Astrocyte of the cerebellum (primary cell): ENCODE measurements around the gene MYBPHL.

Experiments
- DNase-seq: peaks from one replicate; pipeline ENCODE4 v3.0.0-alpha.2; 2011; ENCODE audit warnings: low read depth
- H3K4me3 ChIP-seq: 2 replicates; pipeline ENCODE4 v1.5.1; 2011; ENCODE audit warnings: mild to moderate bottlenecking, low read depth, low read length, moderate library complexity
- in situ Hi-C: cut with HindIII; loops from 2 replicates; pipeline ENCODE4 v1.10.0; 2017; ENCODE audit warnings: low sequenced_read_pairs
- TF ChIP-seq, protein P1 (sequence below): IDR thresholded peaks from 2 replicates; pipeline ENCODE4 v1.5.1; 2012; ENCODE audit warnings: low read length, low read depth, moderate library complexity, mild to moderate bottlenecking; ENCODE audit errors: missing control alignments

Gene MYBPHL

GRCh38 chr1:109250454-109251276 is 56.1 kb downstream of the MYBPHL start:
- in situ Hi-C loops = no loop called here
- TF ChIP-seq, protein P1, sequence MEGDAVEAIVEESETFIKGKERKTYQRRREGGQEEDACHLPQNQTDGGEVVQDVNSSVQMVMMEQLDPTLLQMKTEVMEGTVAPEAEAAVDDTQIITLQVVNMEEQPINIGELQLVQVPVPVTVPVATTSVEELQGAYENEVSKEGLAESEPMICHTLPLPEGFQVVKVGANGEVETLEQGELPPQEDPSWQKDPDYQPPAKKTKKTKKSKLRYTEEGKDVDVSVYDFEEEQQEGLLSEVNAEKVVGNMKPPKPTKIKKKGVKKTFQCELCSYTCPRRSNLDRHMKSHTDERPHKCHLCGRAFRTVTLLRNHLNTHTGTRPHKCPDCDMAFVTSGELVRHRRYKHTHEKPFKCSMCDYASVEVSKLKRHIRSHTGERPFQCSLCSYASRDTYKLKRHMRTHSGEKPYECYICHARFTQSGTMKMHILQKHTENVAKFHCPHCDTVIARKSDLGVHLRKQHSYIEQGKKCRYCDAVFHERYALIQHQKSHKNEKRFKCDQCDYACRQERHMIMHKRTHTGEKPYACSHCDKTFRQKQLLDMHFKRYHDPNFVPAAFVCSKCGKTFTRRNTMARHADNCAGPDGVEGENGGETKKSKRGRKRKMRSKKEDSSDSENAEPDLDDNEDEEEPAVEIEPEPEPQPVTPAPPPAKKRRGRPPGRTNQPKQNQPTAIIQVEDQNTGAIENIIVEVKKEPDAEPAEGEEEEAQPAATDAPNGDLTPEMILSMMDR = no peak
- DNase-seq = no peak
- H3K4me3 ChIP-seq = no peak overlapping the region

GRCh38 chr1:109249654-109250401 is 57.0 kb downstream of the MYBPHL start:
- H3K4me3 ChIP-seq = peak overlapping the region; percentile 42
- DNase-seq = no peak
- in situ Hi-C loops = no loop called here
- TF ChIP-seq, protein P1 = no peak

DNA sequence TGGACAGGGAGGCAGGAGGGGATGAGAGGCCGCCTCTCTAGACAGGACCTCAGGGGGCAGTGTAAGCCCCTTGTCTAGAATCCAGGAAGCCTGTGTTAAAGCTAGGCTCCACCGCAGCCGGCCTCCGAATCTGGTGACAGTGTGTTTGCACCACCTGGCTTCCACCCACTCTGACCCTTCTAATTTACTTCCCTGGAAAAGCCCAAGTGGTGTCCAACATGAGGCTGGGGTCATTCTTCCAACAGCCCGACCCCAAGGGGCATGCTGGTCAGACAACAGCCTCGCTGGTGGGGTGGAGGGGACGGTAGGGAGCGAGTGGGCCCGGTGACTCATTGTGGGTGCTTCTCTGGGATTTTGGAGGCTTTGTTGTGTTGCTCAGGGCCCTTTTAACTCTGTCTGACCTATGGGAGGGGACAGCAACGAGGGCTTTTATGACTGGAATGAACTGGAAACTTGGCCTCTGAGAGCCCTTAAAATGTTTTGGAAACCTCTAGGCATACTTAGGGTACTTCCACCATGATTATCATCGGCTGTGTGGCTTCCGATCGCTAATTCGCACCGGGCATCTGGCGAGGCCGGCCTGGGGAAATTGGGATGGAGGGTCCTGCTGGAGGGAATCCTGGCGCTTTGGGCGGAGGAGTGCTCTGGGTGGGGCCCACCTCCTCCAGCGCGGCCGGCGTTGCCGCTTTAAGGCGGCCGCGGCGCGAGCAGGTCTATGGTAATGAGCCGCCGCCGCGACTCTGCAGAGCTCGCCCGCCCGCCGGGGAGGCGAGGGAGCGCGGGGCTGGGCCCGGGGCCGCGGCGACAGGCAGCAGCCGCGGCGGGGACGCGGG is 57.8 kb downstream of the MYBPHL start, which contains the start of gene CELSR2:
Gene CELSR2, plus strand, starts transcription at position 743 of the 833 bp plus-strand sequence. CDS start 541 bp downstream, outside the sequence.
- DNase-seq = no peak
- in situ Hi-C loops = no loop called here
- peak within 1 kb of the TSS; percentile 42 for H3K4me3 ChIP-seq
- TF ChIP-seq, protein P1 = no peak

- in situ Hi-C loops = no loop called here
- TF ChIP-seq, protein P1 = no peak
- H3K4me3 ChIP-seq = no peak overlapping the region
Measured at GRCh38 chr1:109248444-109248796, 58.4 kb downstream of the MYBPHL start.

DNA sequence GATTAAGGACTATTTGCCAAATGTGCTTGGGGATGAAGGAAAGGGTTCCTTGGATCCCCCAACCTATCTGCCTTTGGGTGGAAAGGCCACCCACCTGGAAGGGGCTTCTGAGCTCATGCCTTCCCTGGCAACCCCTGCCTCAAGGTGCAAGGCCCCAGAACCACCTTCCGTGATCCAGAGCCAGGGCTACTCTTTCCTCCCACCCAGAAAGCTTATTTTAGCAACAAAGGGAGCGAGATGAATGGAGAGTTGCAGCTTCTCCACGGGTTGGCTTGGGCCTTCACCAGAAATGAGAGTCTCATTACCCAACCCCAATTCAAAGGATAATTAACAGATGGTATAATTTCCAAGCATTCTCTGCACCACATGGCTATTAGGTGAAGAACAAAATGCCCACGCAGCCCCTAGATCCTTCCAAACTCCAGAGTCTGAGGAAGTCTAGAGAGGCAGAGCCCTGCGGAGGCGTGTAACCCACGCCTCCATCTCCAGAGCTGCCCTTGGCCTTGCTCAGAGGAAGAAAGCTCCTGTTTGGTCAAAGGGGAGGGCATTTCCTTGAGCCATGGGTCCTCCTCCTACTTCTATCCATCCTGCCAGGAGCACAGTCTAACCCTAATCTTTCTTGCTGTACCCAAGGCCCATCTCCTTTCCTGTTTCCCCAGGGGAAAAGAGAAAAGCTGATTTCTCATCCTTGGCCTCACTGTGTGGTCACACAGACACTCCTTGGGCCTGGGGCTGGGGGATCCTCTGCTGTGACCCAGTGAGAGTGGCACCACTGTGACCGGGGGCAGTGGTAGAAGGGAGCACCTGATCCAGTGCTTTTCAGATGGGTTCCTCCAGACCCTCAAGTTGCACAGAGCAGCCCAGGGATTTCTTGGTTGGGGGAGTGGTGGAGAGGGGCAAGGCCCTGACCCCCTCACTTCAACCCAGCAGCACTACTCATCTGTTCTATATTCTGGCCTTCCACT is 59.1 kb downstream of the MYBPHL start:
- no peak overlapping the region for H3K4me3 ChIP-seq
- in situ Hi-C loops = no loop called here
- TF ChIP-seq, protein P1 = no peak
- DNase-seq = no peak

More at GRCh38 chr1:109248444-109248796, 58.4 kb downstream of the MYBPHL start:
- DNase-seq = no peak
